Stimulated activated CD8-positive, alpha-beta memory T cell treated with anti-CD3 and anti-CD28 coated beads, Interleukin-15, amount 100 ng/mL, for 4 hours (primary cell): Measurements from ENCODE around the gene HDLBP.
"Not testable (repeated sequence)": the region's sequence is repeated elsewhere in the genome, so short reads cannot be mapped to it uniquely, and the experiment has no call there.

Source experiments
- DNase-seq, 2 donors: peaks; one replicate each; pipeline ENCODE4 v3.0.0-alpha.2; 2020; ENCODE audit warnings: low read depth in 2 of 2

Gene HDLBP

GRCh38 chr2:241209271-241209670 is 106.2 kb downstream of the HDLBP start:
- DNase-seq: no peak

- DNase-seq: no peak
Observed at GRCh38 chr2:241208058-241208457, 107.4 kb downstream of the HDLBP start.

GRCh38 chr2:241207641-241208040 is 107.8 kb downstream of the HDLBP start:
- no peak for DNase-seq

DNA sequence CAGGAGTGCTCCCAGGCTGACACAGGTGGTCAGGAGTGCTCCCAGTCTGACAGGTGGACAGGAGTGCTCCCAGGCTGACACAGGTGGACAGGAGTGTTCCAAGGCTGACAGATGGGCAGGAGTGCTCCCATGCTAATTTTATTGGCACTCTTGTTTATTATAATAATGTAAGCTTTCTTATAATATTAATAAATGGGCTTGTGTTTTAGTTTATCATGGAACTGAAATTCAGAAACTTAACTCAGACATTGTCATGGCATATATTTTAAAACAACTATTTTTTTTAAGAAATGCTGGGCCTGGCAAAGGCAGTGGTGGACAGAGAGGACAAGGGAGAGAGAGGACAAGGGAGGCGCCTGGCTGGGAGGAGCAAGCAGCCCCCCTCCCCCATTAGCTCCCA is 108.3 kb downstream of the HDLBP start:
- no peak for DNase-seq

GRCh38 chr2:241205086-241205485 is 110.4 kb downstream of the HDLBP start:
- no peak for DNase-seq

DNA sequence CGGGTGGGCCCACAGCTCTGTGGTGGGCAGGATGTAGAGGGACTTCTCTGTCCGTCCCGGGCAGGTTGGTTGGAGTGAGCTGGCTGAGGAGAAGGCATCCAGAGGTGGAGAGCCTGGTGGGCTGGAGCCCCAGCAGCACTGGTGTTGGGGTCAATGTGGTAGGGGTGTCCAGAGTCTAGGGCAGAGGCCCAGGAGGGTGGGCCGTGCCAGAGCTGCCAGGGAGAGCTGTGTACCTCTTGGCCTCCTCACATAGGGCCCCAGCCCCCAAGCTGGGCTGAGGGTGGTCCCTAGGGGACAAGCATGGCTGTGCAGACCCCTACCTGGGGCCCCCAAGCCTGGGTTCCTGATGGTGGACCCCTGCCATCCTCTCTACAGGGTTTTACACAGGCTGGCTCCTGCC is 111.0 kb downstream of the HDLBP start:
- DNase-seq: no peak

- no peak for DNase-seq
Observed at GRCh38 chr2:241204010-241204384, 111.5 kb downstream of the HDLBP start.

DNA sequence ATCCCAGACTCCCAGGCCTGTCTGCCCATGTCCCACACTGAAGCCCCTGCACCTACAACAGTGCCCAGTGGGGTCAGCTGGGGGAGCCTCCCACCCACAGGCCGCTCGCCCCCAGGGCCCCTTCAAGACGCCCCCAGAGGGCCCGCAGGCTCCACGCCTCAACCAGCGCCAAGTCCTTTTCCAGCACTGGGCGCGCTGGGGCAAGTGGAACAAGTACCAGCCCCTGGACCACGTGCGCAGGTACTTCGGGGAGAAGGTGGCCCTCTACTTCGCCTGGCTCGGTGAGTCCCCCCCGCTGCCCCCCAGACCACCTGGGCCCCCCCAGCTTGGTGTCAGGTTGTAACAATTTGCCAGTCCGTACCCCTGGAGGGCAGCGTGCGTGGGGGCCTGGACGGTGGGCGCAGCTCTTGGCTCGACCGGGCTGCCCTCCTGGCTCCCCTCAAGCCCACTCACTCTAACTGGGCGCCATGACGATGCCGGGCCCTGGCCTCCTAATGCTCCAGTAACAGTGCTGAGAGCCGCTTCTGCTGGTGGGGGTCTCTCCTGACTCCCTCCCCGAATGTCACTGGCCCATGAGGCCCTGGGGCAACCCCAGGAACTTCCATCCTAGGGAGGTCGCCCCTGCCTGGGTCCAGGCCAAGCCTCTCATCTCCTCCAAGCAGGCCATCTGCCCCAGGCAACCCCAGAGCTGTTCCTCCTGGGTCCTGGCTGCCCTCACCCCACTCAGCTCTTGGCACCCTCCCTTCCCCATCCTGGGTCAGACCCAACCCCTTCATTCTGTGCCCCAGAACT is 112.1 kb downstream of the HDLBP start:
- no peak for DNase-seq

GRCh38 chr2:241202681-241203080 is 112.8 kb downstream of the HDLBP start:
- no peak for DNase-seq

- no peak for DNase-seq
Observed at GRCh38 chr2:241202268-241202585, 113.2 kb downstream of the HDLBP start.

DNA sequence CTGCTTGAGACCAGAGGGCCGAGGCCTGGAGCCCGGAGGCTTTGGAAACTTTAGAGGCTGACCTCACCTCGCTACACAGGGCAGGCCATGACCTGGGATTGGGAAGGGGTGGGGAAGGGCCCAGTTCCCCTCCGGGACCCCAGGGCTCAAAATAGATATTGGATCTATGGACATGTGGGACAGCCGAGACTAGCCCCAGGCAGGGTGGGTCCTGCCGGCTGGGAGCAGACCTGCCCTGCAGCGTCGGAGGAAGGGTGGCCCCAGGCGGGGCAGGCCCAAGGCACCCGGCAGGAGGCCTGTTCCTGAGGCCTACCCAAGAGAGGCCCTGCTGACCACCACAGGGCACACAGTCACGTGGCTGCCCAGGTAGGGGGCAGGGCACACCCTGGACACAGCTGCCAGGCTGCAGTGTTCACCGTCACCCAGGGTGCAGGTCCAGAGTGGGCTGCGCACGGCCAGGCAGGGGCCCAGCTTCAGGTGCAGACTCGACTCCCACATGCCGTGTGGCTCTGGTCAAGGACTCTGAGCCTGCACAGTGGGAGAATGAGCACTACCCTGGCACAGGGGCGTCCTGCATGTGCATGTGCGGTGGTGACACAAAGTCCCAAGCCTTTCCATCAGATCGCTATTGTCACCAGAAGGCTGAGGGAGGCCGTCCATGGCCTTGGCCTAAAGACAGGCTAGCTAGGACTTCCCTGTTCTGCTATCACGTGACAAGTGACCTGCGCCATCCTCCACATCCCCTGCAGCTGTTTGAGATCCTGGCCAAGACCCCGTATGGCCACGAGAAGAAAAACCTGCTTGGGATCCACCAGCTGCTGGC is 113.8 kb downstream of the HDLBP start:
- DNase-seq: no peak

DNA sequence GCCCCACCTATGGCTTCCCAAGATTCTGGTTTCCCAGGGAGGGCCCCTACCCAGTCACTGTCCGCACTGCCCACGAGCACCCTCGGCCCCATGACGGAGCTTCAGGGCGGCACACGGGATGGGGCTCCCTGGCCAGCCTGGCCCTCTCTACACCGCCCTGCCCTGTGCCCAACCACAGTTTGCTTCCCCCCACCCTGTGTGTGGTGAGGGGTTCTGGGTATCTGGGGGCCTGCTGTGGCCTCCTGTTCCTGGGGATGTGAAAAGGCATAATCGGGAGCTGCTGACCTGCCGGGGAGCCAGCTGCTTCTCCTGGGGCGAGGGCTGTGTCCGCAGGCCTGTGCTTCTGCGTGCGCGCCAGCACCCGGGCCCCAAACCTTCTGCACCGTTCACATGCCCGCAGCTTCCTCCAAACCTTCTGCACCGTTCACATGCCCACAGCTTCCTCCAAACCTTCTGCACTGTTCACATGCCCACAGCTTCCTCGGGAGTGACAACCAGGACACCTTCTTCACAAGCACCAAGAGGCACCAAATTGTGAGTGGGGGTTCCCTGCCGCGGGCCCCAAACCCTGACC is 114.6 kb downstream of the HDLBP start:
- DNase-seq: no peak

GRCh38 chr2:241199897-241200821 is 115.3 kb downstream of the HDLBP start:
- no peak for DNase-seq

DNA sequence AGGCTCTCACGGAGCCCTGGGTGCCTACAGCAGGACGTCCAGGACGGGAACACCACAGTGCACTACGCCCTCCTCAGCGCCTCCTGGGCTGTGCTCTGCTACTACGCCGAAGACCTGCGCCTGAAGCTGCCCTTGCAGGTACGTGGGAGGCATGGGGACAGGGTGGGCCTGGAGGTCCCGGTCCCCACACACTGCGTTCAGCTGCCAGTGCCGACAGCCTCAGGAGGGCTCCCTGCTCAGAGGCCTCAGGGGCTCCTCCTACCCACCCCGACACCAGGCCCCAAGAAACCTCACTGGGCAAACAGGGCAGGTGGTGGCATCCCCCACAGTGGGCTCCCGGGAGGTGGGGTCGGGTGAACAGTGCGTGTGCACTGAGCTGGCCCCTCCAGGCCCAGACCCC is 116.2 kb downstream of the HDLBP start:
- DNase-seq: no peak

DNA sequence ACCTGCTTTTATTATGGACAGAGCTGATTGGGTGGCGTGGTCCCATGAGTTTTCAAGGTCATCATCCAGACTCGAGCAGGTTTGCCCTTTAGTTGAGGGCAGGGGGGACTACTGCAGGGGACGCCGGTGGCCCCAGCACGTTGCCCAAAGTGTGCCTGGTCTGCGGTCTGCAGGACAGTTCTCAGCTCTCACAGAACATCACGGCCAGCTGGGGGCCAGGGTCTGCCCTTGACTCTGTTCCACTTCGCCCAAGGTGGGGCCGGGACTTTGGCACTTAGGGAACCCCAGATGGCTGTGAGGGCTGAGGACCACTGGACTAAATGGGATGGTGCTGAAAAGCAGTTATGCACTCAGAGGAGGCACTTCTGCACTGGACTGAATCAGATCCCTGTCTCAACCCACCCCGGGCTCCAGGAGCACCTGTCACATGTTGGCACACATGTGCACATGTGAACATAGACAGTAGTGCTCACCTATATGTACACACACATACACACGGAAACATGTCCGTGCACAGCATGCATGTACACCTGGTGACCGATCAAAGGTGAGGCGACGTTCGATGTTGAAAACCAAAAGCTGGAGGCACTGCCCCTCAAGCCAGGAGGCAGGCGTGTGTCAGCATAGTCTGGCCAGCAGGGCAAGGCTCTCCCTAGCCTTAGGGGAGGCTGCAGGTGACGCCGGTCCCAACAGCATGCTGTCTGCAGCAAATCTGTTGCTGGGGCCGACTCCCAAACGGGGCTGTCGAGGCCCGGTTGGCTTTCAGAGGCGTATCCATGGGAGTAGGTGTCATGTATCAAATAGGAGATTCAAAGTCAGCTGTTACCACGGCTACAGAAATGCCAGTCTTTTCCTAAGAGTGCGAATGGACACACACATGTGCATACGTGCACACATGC is 116.8 kb downstream of the HDLBP start:
- no peak for DNase-seq

DNA sequence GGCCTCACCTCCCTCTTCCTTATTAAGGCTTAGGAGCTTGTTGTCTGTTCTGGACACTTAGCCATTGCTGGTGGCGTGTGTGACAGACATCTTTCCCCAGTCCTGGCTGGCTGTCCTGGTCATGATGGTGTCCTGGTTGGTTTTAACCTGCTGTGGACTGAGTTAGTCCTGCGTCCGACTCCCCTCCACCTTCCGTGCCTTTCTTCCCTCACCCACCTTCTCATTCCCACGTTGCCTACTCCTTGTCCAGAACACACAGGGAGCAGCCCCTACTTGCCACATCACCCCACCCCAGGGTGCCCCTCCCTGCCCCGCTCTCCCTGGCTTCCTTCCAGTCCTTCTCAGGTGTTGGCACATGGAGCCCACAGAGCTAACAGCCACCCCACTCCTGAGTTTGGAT is 117.5 kb downstream of the HDLBP start:
- DNase-seq: no peak

- DNase-seq: not testable (repeated sequence)
Observed at GRCh38 chr2:241197246-241197645, 118.2 kb downstream of the HDLBP start.

GRCh38 chr2:241195506-241196130 is 119.9 kb downstream of the HDLBP start:
- DNase-seq: no peak

DNA sequence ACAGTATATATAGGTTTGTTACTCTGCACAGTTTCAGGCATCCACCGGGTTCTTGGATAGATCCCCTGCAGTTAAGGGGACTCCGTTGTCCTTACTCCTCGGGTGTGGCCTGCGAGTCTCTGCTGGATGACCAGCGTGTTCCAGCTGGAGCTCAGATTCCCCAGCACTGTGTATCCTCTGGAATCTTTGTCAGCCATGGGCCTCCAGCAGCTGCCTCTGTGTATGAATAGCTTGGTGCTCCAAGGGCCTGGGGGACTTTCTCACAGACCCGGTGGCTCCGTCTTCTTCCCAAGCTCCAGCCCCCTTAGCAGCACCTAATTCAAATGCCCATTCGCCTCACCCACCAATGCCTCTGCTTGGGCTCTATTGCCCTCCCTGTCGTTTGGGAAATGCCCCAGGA is 120.7 kb downstream of the HDLBP start:
- DNase-seq: no peak

DNA sequence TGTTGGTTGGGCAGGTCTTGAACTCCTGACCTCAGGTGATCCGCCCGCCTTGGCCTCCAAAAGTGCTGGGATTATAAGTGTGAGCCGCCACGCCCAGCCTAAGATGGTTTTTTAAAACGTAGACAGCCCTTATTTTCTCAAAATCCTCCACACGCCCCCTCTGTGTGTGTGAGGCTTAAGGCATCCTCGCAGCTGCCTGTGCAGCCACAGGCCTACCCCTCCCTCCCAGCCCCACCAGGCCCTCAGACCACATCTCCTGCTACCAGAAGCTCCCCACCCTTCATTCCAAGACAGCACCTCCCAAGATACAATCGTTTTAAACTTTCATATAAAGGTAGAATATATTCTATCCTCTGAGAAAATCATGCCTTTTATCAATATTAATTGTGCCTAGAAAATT is 122.2 kb downstream of the HDLBP start:
- DNase-seq: no peak
